Calu3 (cell line): ENCODE results near the gene ZCCHC12. TPM values are rescaled to one million over a fixed set of nuclear protein-coding genes. Genes with fewer than 3 reads are reported as not detected.
"Not testable (repeated sequence)": the region's sequence is repeated elsewhere in the genome, so short reads cannot be mapped to it uniquely, and the experiment has no call there.

Source experiments
- BruUV-seq: library from RNA; stranded (reverse); fragments of 400-500 nt; replicated peaks from 2 replicates; lab custom pipeline; 2021; lab: Mats Ljungman, UMichigan
- CTCF ChIA-PET: fragments of 300-600 bp; sonication (Branson Sonifier 250); formaldehyde crosslinking; loops from one replicate; lab custom pipeline; 2022; ENCODE audit warnings: antibody characterized with exemption; lab: Charles Lee
- DNase-seq: peaks from one replicate; pipeline ENCODE4 v3.0.0; 2022
- H3K27ac Mint-ChIP-seq: one replicate; pipeline ENCODE4 v1.8.0; 2022; ENCODE audit warnings: mixed read lengths; ENCODE audit not compliant: unreplicated experiment
- H3K27me3 Mint-ChIP-seq: one replicate; pipeline ENCODE4 v1.8.0; 2022; ENCODE audit warnings: mixed read lengths; ENCODE audit not compliant: unreplicated experiment
- H3K36me3 Mint-ChIP-seq: one replicate; pipeline ENCODE4 v1.8.0; 2022; ENCODE audit warnings: mild to moderate bottlenecking, moderate library complexity, mixed read lengths; ENCODE audit not compliant: insufficient read depth, unreplicated experiment
- H3K4me1 Mint-ChIP-seq: one replicate; pipeline ENCODE4 v1.8.0; 2022; ENCODE audit warnings: mild to moderate bottlenecking, low read depth, mixed read lengths; ENCODE audit not compliant: unreplicated experiment
- H3K4me3 Mint-ChIP-seq: one replicate; pipeline ENCODE4 v1.8.0; 2022; ENCODE audit warnings: mild to moderate bottlenecking, low read depth, moderate library complexity, mixed read lengths; ENCODE audit not compliant: unreplicated experiment
- H3K9me3 Mint-ChIP-seq: one replicate; pipeline ENCODE4 v1.8.0; 2022; ENCODE audit warnings: low read depth, mixed read lengths; ENCODE audit not compliant: unreplicated experiment
- CTCF ChIP-seq: fragments of 200-600 bp; IDR thresholded peaks from one replicate; pipeline ENCODE4 v1.8.0; 2022; ENCODE audit warnings: antibody characterized with exemption; ENCODE audit not compliant: unreplicated experiment
- intact Hi-C: fragments of 100-400 bp; cut with micrococcal nuclease; formaldehyde crosslinking; loops from one replicate; pipeline ENCODE4 v1.10.0; 2022; ENCODE audit not compliant: unreplicated experiment
- total RNA-seq: library from RNA; stranded (reverse); gene quantifications from 2 replicates; pipeline ENCODE4 v1.2.3, GENCODE V29; 2022

Gene ZCCHC12
- total RNA-seq, 1 experiment from 2014 or later: not detected

- CTCF ChIA-PET: no interaction called here
- H3K9me3 Mint-ChIP-seq: no peaks in the 10 kb centered on the region
- no peaks in the 10 kb centered on the region for H3K4me1 Mint-ChIP-seq
- H3K27me3 Mint-ChIP-seq: no peaks in the 10 kb centered on the region
- no peak overlapping the region for H3K27ac Mint-ChIP-seq
- TF ChIP-seq CTCF: no peak
- H3K4me3 Mint-ChIP-seq: no peak overlapping the region
- no peak for DNase-seq
- no peaks in the 10 kb centered on the region for H3K36me3 Mint-ChIP-seq
- BruUV-seq: no TSS peak
- intact Hi-C loops: no loop called here
These were observed 27.9 kb upstream of the ZCCHC12 start for GRCh38 chrX:118795528-118796280.

GRCh38 chrX:118802857-118803256 lies 20.8 kb upstream of the ZCCHC12 start:
- Mint-ChIP-seq H3K4me1 (no peaks in the 10 kb centered on the region), H3K4me3 (no peak overlapping the region), H3K27ac (no peak overlapping the region), H3K9me3 (no peaks in the 10 kb centered on the region), H3K36me3 (no peaks in the 10 kb centered on the region), H3K27me3 (no peaks in the 10 kb centered on the region)
- no peak for TF ChIP-seq CTCF
- no TSS peak for BruUV-seq
- DNase-seq: no peak
- intact Hi-C loops: loop anchor here (10.0 kb wide), 1 partner anchor 348 kb away; no protein-coding TSS in a partner anchor
- CTCF ChIA-PET: no interaction called here

GRCh38 chrX:118807151-118808017 lies 16.2 kb upstream of the ZCCHC12 start:
- peak; percentile 56 for TF ChIP-seq CTCF

GRCh38 chrX:118817257-118817656 lies 6.4 kb upstream of the ZCCHC12 start:
- DNase-seq, intact Hi-C loops, CTCF ChIA-PET, H3K4me3 Mint-ChIP-seq, H3K9me3 Mint-ChIP-seq, H3K27me3 Mint-ChIP-seq, H3K4me1 Mint-ChIP-seq, H3K27ac Mint-ChIP-seq, H3K36me3 Mint-ChIP-seq, BruUV-seq: not testable (repeated sequence)

More at GRCh38 chrX:118807151-118808017, 16.2 kb upstream of the ZCCHC12 start:
- Mint-ChIP-seq H3K36me3 (no peaks in the 10 kb centered on the region), H3K4me3 (no peak overlapping the region), H3K4me1 (no peaks in the 10 kb centered on the region), H3K27ac (no peak overlapping the region), H3K27me3 (no peaks in the 10 kb centered on the region), H3K9me3 (no peaks in the 10 kb centered on the region)
- intact Hi-C loops: loop anchor here (1.0 to 10.0 kb wide), 5 partner anchors 45 to 353 kb away; no protein-coding TSS in a partner anchor
- CTCF ChIA-PET: interaction anchor here (0.6 to 1.3 kb wide), 3 partner anchors 162 to 180 kb away, joined by 4 to 11 read pairs (median 6); no protein-coding TSS in a partner anchor
- DNase-seq: peak; percentile 51
- no TSS peak for BruUV-seq
